ENCODE data around the gene DTNB.

- TF ChIP-seq MAX (IDR thresholded peaks at IDR 0.05) (no peak), REST (IDR thresholded peaks at IDR 0.05; ENCODE audit: low read depth) (no peak), RAD21 (IDR thresholded peaks at IDR 0.05; ENCODE audit: low read depth) (no peak)
These were observed 37.6 kb downstream of the DTNB start for GRCh38 chr2:25635797-25636196.
